ENCODE results near the gene GREM2.

DNA sequence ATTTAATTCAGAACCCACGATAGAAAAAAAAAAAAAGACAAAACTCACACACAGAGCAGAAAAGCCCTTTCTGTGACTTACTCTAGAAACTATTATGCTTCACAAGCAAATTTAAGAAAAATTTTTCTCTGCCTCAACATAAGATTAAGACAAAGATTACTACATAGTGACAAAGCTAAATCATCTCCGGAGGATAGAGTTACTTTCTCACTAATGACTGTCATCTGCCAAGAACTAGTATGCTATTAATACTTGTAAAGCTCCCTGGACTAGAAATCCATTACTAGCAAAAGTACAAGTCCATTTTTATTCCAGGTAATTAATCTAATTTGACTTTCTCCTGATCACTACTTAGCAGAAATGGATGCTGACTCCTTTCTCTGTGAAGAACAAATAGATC is 25.9 kb downstream of the GREM2 start:
- TF ChIP-seq, protein P1, sequence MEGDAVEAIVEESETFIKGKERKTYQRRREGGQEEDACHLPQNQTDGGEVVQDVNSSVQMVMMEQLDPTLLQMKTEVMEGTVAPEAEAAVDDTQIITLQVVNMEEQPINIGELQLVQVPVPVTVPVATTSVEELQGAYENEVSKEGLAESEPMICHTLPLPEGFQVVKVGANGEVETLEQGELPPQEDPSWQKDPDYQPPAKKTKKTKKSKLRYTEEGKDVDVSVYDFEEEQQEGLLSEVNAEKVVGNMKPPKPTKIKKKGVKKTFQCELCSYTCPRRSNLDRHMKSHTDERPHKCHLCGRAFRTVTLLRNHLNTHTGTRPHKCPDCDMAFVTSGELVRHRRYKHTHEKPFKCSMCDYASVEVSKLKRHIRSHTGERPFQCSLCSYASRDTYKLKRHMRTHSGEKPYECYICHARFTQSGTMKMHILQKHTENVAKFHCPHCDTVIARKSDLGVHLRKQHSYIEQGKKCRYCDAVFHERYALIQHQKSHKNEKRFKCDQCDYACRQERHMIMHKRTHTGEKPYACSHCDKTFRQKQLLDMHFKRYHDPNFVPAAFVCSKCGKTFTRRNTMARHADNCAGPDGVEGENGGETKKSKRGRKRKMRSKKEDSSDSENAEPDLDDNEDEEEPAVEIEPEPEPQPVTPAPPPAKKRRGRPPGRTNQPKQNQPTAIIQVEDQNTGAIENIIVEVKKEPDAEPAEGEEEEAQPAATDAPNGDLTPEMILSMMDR (IDR thresholded peaks at IDR 0.05) = no peak
- TF ChIP-seq POLR2A (IDR thresholded peaks at IDR 0.05) = no peak
